Measurements from ENCODE around the gene TMEM59. TPM values are rescaled to one million over a fixed set of nuclear protein-coding genes. Genes with fewer than 3 reads are reported as not detected.
"Not testable (repeated sequence)": the region's sequence is repeated elsewhere in the genome, so short reads cannot be mapped to it uniquely, and the experiment has no call there.

TMEM59 gene
- total RNA-seq, 1 donor from 2014 or later, result 425 TPM

DNA sequence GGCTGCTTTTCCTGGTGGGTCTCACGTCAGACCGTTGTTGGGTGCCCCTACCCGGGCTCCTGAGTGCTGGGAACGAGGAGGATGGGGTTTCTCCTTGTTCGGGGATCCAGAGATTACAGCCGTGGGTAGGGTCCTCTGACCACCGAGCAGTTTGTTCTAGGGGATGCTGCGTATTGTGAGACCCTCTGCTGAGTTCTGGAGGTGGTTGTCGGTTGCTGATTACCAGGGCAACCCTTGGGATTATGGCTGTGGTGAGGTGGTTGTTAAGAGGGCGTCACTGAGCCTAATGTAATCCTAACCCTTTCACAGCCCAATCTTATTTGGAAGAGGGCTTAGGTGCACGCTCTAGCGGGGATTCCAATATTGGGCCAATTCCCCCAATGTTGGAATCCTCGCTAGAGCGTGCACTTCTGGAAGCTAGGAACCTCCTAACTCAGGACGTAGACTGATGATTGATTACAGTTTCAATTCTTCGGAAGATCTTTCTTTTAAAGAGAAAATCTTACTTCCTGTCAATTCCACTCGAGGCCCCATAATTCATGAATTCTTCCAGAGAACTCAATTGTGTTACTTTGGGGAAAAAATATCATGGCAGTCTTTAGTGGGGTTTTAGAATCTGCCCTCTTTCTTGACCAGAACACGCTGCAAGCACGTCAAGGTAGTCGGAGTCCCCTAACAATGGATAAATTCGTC lies 887 bp upstream of the TMEM59 start:
- peak; percentile 8 to 20 for DNase-seq (ENCODE audit: low read depth in 2 of 2)

DNA sequence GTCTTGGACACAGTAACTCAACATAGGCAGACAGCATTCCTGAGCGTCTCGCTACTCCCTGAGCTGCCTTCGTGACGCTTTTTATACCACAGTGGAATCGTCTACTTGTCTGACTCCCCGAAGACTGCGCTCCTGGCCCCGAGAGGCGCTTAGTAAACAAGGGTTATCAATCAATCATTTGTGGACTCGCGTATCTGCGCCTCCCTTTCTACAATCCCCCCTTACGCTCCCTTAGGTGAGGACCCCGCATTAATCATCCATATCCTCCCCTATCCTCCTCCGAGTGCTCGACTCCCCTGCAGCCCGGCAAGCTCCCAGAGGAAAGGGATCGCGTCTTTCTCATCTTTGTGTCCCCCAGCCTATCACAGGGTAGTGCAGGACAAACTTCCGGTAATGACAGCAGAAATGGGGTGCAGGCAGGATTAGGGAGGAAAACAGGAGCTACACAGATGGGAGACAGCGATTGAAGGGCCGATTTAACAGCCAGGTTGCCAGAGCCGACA lies 522 bp downstream of the TMEM59 start:
- peak; percentile 11 to 62 for DNase-seq (ENCODE audit: low read depth in 2 of 2)

GRCh38 chr1:54051933-54052430 lies 1.0 kb downstream of the TMEM59 start:
- DNase-seq (ENCODE audit: low read depth in 2 of 2), result peak; percentile 6 to 17

DNA sequence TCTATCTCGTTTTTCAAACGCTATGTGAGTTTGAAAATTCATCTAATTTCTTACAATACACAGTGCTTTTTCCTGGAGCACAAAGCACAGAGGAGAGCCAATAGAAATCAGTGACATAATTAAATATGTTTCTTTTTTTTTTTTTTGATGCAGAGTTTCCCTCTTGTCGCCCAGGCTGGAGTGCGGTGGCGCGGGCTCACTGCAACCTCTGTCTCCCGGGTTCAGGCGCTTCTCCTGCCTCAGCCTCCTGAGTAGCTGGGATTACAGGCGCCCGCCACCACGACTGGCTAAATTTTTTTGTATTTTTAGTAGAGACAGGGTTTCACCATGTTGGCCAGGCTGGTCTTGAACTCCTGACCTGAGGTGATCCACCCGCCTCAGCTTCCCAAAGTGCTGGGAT lies 2.6 kb downstream of the TMEM59 start:
- DNase-seq (ENCODE audit: low read depth in 2 of 2), result not testable (repeated sequence)

- DNase-seq (ENCODE audit: low read depth in 2 of 2), result peak in 1 of 2 donors; percentile 27
Observed at GRCh38 chr1:54047384-54048305, 5.4 kb downstream of the TMEM59 start.

DNA sequence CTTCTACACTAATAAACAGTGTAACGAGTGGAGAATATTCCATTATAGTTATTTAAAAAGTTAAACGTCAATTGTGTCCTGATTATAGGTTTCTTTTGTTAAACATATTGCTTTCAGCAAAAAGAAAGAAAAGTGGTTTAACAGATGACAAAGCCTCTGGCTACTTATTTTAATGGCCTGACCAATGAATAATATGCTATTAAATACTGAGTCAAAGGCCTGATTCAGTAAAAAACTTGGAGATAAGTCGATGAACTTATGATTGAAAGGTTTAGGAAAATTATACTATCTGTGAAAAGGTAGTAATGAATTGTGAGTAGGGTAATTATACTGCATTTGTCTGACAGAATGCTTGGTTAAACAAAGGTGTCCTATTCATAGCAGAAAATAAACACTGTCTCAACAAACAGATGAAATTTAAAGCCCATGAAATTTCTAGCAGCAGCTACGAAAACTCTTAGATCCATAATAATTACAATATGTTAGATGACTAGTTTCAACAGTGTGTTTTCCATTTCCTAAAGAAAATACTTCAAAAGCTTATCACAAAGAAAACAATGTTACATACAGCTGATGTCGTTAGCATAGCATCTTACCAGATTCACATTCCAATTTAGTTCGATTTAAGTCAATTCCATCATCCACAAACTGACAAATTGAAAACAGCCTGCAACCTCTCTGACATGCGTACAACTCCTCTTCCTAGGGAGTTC lies 6.2 kb downstream of the TMEM59 start:
- DNase-seq (ENCODE audit: low read depth in 2 of 2), result no peak

GRCh38 chr1:54045496-54045895 lies 7.5 kb downstream of the TMEM59 start:
- DNase-seq (ENCODE audit: low read depth in 2 of 2), result no peak

GRCh38 chr1:54041806-54042205 lies 11.2 kb downstream of the TMEM59 start:
- peak in 1 of 2 donors; percentile 7 for DNase-seq (ENCODE audit: low read depth in 2 of 2)

DNA sequence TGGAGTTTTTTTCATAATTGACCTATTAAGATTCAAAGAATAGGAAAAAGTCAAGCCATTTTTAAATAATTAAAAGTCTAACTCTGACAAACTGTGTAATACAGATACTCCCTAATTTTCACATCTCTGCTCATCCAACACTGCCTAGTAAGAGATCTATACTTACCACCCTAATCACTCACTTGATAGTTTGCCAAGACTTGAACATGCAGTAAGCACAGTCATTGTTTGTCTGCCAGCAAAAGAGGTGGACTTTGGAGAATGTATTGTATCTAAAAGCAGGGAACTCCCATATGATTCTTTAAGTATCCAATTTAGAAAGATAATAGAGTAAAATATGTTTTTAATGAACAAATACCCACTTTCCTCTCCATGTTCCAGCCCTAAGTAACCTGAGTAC lies 15.5 kb downstream of the TMEM59 start:
- DNase-seq (ENCODE audit: low read depth in 2 of 2), result peak in 1 of 2 donors; percentile 34

- no peak for DNase-seq (ENCODE audit: low read depth in 2 of 2)
Observed at GRCh38 chr1:54028306-54029251, 24.4 kb downstream of the TMEM59 start.

- DNase-seq (ENCODE audit: low read depth in 2 of 2), result no peak
Observed at GRCh38 chr1:54027848-54028247, 25.2 kb downstream of the TMEM59 start.

GRCh38 chr1:54024811-54025210 lies 28.2 kb downstream of the TMEM59 start:
- DNase-seq (ENCODE audit: low read depth in 2 of 2), result not testable (repeated sequence)

DNA sequence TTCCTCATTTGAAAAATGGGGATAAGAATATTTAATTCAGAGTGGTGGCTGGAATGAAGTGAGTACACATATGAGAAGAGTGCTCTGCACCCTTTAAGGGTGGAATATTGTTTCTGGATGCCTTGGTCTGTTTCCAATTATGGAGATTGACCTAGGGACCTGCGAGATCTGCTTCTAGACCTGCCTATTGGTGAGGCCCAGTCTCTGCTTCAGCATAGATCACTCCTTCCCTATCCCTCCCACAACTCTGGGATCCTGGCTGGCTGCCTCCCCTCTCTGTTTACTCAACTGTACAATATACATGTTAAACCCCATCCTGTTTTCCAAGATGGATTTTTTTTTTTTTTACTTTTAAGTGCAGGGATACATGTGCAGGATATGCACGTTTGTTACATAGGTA lies 28.6 kb downstream of the TMEM59 start:
- DNase-seq (ENCODE audit: low read depth in 2 of 2), result no peak

- DNase-seq (ENCODE audit: low read depth in 2 of 2), result not testable (repeated sequence)
Observed at GRCh38 chr1:54019562-54020176, 33.3 kb downstream of the TMEM59 start.

DNA sequence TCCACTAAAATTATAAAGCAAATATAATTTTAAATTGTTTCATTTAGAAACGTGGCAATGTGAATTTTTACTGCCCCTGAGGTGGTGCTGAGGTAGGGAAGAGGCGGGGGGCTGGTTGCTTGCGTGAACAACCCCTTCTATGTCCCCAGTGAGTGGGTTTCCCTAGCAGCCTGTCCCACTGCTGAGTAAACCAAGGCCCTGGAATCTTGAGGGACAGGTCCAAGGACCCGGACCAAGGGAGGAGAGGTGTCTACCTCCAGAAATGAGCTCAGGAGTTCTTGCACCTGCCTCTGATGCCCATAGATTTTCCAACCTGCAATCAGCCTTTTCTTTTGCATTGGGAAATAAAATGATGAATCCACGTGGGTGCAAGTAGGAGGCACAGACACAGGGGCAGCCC lies 34.4 kb downstream of the TMEM59 start:
- no peak for DNase-seq (ENCODE audit: low read depth in 2 of 2)

GRCh38 chr1:54017979-54018378 lies 35.0 kb downstream of the TMEM59 start, which contains the start of gene LDLRAD1:
TSS of gene LDLRAD1 (minus strand) at chr1:54018186. CDS start at chr1:54018112, 74 bp downstream.
- no peak for DNase-seq (ENCODE audit: low read depth in 2 of 2)

DNA sequence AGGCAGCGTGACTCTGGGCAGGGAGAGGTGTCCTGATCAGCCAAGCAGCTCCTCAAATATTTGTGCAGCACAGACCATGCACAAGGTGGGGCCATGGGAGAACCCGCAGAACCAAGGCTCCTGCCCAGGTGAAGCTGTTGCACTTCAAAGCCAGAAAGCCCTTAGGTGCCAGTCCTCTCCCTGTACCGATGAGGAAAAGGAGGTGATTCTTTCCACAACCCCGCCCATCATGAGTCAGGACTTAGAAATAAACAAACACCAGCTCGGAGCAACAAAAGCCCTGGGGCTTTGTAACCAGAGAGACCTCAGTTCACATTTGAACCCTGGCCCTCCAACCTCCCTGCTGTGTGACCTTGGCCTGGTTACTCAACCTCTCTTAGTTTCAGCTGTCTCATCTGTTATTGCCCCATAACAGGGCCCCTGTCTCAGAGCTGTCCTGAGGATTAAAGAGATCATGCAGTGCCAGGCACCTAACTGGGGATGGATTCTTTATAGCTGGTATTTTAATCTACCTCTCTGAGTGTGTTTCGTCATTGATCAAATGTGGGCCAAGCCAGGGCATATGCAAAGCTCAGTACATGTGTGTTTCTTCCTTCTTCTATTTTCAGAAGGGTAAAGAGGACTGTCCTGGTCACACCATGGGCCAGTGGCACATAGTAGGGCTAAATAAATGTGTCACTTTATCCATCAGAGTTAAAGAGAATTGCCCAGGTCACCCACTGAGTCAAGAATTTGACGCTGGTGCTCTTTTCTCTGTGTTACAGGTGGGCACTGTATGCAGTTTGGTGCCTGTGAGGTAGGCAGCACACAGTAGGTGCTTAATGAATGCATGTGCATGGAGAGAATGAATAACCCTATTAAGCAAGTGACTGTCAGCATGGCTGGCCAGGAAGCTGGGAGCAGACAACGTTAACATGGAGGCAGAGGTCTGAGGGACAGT lies 36.4 kb downstream of the TMEM59 start:
- peak; percentile 7 to 8 for DNase-seq (ENCODE audit: low read depth in 2 of 2)

DNA sequence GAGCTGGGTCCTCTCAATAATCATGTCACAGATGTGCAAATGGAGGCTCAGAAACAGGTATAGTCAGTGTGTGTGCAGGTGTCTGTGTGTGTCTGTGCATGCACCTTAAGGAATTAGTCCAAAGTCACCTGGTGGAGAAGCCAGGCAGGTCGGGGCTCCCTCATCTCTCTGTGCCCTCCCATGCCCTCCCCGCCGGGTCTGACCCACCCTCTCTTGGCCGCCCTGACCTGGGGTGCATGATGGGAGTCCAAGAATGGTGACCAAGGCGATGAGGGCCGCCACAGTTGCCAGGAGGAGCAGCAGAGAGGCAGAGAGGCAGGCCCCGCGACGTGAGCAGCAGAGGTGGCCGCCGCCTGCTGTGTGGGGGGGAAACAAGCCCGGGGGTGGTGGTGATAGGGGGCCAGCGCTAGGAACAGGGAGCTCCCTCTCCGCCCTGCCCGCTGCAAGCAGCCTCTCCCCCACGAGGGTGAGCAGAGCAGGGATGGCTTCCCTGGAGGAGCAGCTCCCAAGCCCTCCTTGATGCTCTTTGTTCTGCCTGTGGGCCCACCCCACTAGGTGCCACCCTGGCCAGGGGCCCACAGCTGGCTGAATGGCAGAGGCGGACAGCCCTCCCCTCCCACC lies 38.9 kb downstream of the TMEM59 start:
- DNase-seq (ENCODE audit: low read depth in 2 of 2), result no peak

All from lung microvascular endothelial cell (primary cell).